GM12874 (cell line): ENCODE results near the gene ACSS3.

Experiments used
- TF ChIP-seq, protein P1 (sequence below): IDR thresholded peaks from 2 replicates; pipeline ENCODE4 v1.5.1; 2011; ENCODE audit warnings: low read depth, mild to moderate bottlenecking, control low read depth, low read length, moderate library complexity; ENCODE audit not compliant: insufficient read depth

Gene ACSS3

DNA sequence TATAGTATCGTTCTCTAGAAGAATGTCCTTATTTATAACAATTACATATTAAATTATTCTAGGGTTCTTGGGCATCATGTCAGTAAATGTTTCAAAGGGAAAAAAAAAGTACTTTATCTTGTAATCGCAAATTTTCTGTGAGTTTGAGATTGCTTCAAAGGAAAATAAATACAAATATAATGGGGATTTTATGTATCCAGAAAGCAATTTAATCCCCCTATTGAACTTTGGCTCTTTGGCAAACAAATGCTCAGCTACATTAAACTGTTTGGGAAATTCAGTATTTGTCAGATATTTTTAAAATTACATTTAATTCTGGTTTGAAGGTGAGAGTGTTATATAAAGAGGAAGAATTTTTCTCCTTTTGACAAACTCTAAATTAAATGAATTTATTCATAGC lies 8.0 kb downstream of the ACSS3 start:
- TF ChIP-seq, protein P1, sequence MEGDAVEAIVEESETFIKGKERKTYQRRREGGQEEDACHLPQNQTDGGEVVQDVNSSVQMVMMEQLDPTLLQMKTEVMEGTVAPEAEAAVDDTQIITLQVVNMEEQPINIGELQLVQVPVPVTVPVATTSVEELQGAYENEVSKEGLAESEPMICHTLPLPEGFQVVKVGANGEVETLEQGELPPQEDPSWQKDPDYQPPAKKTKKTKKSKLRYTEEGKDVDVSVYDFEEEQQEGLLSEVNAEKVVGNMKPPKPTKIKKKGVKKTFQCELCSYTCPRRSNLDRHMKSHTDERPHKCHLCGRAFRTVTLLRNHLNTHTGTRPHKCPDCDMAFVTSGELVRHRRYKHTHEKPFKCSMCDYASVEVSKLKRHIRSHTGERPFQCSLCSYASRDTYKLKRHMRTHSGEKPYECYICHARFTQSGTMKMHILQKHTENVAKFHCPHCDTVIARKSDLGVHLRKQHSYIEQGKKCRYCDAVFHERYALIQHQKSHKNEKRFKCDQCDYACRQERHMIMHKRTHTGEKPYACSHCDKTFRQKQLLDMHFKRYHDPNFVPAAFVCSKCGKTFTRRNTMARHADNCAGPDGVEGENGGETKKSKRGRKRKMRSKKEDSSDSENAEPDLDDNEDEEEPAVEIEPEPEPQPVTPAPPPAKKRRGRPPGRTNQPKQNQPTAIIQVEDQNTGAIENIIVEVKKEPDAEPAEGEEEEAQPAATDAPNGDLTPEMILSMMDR, result no peak

DNA sequence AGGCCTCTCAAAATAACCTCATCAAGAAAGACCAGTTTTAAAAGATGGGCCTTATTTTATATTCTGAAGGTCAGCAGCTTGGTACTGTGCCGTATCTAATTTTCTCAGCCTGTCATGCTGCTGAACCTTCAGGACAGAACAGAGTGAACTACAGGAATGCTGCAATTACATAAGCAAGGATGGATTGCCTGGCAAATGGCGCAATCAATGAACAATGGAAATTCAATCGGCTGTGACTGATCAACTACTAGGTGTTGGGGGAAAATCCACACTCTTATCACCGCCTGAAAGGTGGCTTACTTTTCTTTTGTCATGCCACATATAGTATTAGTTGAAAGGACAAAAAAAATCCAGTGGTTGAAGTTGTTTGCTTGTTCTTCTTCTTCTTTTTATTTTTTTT lies 8.5 kb downstream of the ACSS3 start:
- TF ChIP-seq, protein P1, result no peak

DNA sequence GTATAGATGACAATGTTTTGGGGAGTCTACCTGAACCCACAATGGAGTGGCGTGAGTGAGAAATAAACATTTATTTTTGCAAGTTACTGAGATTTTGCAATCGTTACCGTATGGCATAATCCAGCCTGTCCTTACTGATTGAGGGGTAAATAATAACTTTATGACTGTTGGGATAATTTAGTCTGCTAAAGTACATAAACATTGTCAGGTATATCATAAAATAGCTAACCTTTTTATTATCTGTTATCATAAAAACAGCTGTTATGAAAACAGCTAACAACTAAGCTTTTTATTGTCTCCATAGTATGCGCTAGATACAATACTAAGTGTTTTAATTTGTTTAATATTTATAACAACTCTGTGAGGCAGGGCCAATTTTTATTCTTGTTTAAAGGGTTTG lies 10.3 kb downstream of the ACSS3 start:
- TF ChIP-seq, protein P1, result no peak

DNA sequence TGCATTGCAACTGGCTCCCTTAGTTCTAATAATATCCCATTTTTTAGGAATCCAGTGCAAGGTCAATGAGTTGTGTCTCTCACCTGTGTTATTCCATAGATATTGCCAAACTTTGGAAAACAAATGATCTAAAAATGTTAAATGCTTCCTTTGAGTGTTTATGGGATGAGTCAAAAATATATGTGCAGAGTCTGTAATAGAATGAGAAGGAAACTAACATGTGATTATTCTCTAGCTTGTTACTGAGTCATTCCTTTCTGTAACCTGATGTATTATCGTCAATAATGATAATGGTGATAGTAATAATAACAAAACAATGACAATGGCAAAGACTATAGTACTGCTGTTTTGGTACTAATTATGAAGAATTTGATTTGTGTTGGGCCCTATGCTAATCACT lies 11.5 kb downstream of the ACSS3 start:
- TF ChIP-seq, protein P1, result no peak

DNA sequence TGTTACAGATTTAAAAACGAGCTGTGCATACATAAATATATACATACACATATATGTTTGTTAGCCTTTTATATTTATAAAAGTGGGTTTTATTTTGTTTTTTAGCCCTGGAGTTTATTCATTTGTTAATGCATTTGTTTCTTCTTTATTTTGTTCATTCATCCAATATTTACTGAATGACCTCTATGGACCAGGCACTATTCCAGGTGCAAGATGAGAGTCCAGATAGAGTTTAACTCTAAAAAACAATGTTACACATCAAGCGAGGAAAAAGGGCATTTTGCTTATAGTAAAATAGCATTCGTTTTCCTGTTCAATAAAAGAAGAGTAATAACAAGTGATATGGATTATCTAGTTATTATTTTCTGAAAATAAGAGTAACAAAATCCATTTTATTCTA lies 14.2 kb downstream of the ACSS3 start:
- TF ChIP-seq, protein P1, result no peak

DNA sequence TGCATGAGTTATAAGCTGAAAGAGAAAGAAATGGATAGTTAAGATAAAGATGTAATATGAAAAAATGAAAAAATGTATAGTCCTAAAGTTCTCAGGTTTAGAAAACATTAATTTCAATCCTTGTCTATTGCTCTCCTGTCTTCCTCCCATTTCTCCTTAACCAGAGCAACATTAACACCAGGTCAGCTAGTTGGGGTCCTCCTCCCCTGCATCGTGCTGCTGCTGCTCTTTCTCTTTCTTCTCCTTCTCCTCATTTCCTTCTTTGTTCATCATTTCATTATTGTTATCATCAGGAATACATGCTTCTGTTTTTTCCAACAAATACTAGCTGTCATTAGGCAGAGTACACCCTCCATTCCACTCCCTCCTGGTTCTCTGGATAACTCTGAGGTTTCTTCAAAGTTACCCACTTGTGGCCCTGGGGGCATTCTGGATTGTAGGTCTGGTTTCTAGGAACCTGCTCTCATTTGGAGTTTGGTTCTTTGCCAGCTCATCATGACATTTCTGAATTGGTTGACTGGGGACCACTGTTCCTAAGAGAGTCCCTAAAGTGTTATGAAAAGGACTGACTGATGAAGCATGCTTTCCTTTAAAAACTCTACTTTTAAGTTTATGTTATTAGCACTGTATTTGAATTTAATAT lies 17.0 kb downstream of the ACSS3 start:
- TF ChIP-seq, protein P1, result no peak

DNA sequence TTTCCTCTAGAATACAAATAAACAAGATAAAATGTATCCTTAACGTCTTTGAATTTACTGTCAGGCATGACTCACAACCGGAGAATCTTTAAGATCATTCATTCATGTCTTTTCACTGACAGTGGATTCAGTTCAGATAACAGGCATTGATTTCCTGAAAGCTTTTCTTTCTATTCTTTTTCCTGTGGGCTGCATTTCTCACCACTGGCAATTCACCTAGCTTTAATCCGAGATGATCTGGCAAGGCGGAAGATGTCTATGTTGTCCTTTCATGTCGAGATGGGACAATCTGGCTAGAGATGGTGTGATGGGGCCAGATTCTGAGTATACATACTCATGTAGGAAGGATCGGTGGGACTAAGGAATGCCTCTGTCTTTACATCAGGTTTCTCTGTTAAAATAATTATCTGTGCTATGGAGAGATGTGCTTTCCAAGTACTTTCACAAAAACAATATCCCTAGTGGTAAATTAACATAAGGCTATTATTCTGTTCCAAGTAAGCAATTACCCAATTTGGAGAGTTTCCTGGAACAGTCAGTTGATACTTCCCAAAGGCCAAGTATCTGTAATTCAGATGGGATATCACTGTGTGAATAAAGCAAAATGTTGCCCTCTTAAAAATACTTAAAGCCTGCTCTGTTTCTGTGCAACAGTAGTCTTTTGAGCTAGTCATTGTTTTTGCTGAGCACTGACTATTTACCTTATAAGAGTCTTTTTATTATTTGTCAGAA lies 17.8 kb downstream of the ACSS3 start:
- TF ChIP-seq, protein P1, result no peak
